NCI-H146 treated with DMSO at 0.1 percent for 48 hours (cell line): ENCODE measurements around the gene SLBP.

Source experiments
- DNase-seq: peaks from one replicate; lab custom pipeline; 2025; ENCODE audit not compliant: unreplicated experiment; lab: John Stamatoyannopoulos, UW

The SLBP gene

GRCh38 chr4:1727117-1728031 is 15.3 kb upstream of the SLBP start:
- DNase-seq: no peak

GRCh38 chr4:1726146-1726934 is 14.2 kb upstream of the SLBP start:
- DNase-seq: peak; percentile 20

GRCh38 chr4:1725521-1725920 is 13.4 kb upstream of the SLBP start:
- DNase-seq: no peak

GRCh38 chr4:1723131-1723801 is 11.1 kb upstream of the SLBP start:
- DNase-seq: no peak

- DNase-seq: no peak
These were observed 10.5 kb upstream of the SLBP start for GRCh38 chr4:1722551-1723118.

- DNase-seq: no peak
These were observed 9.8 kb upstream of the SLBP start for GRCh38 chr4:1721666-1722550.

GRCh38 chr4:1721003-1721665 is 9.0 kb upstream of the SLBP start, which contains the start of the genes TACC3 and TMEM129:
Gene TACC3, plus strand, starts transcription at chr4:1721521. Its CDS starts 1,901 bp downstream, at chr4:1723422.
Gene TMEM129, minus strand, starts transcription at chr4:1721323. Its CDS starts 486 bp downstream, at chr4:1720837.
- DNase-seq: peak; percentile 92

- no peak for DNase-seq
These were observed 8.3 kb upstream of the SLBP start for GRCh38 chr4:1720163-1720983.

- no peak for DNase-seq
These were observed 6.2 kb upstream of the SLBP start for GRCh38 chr4:1718095-1718850.

- no peak for DNase-seq
These were observed 5.3 kb upstream of the SLBP start for GRCh38 chr4:1717129-1718094.

- no peak for DNase-seq
These were observed 4.2 kb upstream of the SLBP start for GRCh38 chr4:1716065-1716945.

GRCh38 chr4:1715002-1715758 is 3.1 kb upstream of the SLBP start:
- DNase-seq: no peak

GRCh38 chr4:1714303-1715001 is 2.3 kb upstream of the SLBP start:
- no peak for DNase-seq
